HG02852 (cell line): ENCODE data around the gene FOXF1.

Source experiments
- ATAC-seq: cut with Tn5 transposase; IDR thresholded peaks from one replicate; pipeline ENCODE4 v1.9.1; 2021; ENCODE audit warnings: mild to moderate bottlenecking, moderate library complexity; ENCODE audit not compliant: unreplicated experiment

FOXF1 gene

DNA sequence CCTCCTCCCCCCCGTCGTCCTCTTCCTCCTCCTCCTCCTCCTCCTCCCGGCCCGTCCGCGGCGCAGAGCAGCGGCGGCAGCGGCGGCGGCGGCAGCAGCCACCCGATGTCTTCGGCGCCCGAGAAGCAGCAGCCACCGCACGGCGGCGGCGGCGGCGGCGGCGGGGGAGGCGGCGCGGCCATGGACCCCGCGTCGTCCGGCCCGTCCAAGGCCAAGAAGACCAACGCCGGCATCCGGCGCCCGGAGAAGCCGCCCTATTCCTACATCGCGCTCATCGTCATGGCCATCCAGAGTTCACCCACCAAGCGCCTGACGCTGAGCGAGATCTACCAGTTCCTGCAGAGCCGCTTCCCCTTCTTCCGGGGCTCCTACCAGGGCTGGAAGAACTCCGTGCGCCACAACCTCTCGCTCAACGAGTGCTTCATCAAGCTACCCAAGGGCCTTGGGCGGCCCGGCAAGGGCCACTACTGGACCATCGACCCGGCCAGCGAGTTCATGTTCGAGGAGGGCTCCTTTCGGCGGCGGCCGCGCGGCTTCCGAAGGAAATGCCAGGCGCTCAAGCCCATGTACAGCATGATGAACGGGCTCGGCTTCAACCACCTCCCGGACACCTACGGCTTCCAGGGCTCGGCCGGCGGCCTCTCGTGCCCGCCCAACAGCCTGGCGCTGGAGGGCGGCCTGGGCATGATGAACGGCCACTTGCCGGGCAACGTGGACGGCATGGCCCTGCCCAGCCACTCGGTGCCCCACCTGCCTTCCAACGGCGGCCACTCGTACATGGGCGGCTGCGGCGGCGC, at the start of gene FOXF1:
Gene FOXF1 (plus strand): TSS at position 63 of the 797 bp plus-strand sequence. CDS start 43 bp downstream, at position 106.
- ATAC-seq = no peak

DNA sequence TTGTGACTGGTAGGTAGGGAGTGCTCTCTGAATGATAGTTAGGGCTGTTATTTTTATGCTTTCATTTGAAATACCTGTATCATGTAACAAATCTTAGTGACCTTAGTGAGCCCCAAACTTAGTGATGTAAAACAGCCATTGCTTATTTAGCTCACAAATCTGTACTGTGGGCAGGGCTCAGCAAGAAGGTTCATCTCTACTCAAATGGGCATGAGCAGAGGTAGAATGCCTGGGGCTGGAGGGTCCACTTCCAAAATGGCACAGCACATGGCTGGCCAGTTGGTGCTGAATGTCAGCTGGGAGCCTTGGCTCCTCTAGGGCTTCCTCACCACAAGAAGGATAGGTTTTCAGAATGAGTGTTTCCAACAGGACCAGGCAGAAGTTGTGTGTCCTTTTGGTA, 49.3 kb upstream of the FOXF1 start:
- no peak for ATAC-seq

DNA sequence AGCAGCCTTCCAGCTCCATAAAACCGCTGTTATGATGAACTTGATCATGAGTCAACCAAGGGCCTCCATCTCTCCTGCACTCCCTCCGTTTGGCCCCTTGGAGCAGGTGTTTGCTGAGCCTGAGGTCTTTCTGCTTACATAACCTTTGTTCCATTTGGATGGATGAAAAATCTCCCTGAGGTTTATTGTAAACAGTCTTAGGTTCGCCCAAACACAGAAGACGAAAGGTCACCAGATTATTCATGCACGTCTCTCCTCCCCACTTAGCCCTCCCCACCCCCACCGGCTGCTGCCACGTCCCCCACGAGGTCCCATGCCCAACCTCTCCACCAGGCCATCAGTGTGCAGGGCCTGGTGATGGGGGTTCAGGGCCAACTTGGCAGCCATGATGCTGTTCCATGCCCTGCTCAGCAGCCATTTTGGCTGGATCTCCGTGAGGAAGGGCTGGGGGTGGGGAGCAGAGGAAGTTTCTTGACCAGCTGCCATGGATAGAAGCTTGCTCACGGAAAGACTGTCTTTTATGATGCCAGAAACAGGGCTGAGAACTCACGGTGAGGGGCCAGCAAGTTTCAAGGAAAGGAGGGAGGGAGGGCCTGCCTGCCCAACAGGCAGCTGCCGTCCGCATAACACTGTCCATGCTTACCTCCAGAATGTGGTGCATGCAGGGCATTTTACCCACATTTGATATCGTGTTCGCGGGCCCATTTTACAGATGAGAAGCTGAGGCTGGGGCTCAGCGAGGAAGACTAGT, 47.8 kb upstream of the FOXF1 start:
- ATAC-seq = no peak

DNA sequence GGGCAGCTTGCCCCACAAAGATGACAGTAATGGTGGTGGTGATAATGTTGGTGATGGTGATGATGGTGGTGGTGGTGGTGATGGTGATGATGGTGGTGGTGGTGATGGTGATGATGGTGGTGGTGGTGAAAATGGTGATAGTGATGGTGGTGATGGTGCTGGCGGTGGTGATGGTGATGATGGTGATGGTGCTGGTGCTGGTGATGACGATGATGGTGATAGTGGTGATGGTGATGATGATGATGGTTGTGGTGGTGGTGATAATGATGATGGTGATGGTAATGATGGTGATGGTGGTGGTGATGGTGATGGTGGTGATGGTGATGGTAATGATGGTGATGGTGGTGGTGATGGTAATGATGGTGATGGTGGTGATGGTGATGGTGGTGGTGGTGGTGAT, 46.3 kb upstream of the FOXF1 start:
- ATAC-seq = no peak

- no peak for ATAC-seq
Observed at GRCh38 chr16:86465434-86465833, 44.9 kb upstream of the FOXF1 start.

GRCh38 chr16:86466696-86467406, 43.5 kb upstream of the FOXF1 start:
- no peak for ATAC-seq

DNA sequence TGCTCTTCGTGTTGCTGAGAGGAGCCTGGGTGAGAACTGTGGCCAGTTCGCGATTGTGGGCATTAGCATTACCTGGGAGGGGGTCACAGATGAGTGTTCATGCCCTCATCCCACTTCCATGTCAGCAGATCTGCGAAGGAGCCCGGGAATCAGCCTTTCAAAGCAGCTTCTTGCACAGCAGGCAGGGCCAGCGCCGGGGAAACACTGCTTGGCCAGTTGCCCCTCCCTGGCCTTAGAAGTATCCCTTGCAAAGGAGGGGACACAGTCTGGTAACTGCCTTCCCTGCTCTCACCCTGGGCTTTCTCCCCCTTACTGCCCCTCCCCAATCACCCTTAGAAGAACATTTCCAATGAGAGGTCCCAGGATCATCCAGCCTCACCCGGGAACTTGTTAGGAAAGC, 42.8 kb upstream of the FOXF1 start:
- no peak for ATAC-seq

- no peak for ATAC-seq
Observed at GRCh38 chr16:86470964-86471363, 39.4 kb upstream of the FOXF1 start.

- ATAC-seq = no peak
Observed at GRCh38 chr16:86471896-86472295, 38.4 kb upstream of the FOXF1 start.

- no peak for ATAC-seq
Observed at GRCh38 chr16:86472366-86472765, 38.0 kb upstream of the FOXF1 start.

DNA sequence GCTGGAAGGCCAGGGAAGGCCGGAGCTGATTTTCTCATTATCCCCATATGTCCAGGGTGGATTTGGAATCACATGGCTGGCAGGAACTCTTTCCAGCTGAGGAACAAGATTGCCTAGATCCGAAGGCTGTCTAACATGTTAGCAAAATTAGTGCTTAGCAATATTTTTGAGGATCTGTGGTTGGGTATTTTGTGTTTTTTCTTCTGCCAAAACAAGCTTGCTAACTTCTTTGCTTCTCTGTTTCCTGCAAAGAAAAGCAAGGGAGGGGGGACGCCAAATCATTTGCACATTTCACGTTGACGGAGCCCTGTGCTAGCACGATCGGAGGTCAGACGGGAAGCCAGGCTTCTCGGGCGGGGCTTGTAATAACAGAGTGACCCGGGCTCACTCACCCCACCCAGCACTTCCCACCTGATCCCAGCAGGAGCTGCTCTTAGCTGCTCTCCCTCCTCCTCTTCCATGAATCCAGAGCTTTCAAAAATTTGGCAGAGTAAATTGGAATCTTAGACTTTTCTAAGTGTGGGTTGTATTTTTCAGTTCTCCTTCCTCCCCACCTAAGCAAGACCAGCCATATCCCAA, 33.3 kb upstream of the FOXF1 start:
- no peak for ATAC-seq

DNA sequence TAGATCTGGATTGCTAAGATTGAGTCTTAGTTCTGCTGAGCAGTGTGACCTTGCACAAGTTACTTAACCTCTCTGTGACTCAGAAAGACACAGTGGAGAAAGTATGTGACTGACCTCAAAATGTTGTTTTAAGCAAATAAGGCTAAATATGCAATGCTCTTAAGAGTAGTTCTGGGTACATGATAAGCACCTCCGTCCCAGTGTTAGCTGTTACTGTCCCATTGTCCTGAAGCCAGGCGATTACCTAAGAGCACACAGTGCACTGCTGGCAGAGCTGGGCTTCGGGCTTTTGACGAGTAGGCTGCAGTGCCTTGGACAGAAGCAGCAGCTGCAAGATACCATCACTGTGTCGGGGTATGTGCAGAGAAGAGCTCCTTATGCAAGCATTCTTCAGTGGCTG, 32.7 kb upstream of the FOXF1 start:
- ATAC-seq = no peak

GRCh38 chr16:86478779-86479178, 31.5 kb upstream of the FOXF1 start:
- ATAC-seq = no peak

DNA sequence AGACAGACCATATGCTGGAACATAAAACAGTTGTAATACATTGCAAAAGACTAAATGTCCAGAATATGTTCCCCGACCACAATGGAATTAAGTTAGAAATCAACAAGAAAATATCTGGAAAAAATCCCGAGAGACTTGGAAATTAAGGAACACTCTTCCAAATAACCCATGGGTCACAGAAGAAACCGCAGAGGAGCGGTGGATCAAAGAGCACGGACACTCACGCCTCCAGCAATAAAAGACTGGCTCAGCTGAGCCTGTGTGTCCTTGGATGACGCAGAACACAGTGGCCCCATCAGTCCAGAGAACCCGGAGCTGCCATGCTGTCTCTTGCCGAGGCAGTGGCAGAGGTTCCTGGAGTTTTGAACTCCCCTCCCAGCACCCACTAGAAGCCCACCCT, 30.9 kb upstream of the FOXF1 start:
- ATAC-seq = no peak

DNA sequence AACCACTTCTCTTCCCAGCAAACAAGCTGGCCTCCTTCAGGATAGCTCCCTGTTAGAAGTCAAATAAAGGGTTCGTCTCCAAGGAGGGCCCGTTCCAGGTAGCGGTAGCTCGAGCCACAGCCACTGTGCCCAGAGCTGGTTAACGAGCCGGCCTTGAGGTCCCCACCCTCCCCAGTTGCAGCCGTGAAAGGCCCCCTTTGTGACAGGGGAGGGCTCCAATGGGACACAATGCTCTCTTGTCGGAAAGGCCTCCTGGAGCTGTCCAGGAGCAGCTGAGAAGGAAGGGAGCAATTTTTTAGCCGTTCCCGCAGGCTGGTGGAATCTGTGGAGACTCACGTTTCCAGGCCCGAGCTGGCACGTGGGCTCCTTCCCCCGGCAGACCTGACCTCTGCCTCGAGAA, 29.9 kb upstream of the FOXF1 start:
- ATAC-seq = no peak

DNA sequence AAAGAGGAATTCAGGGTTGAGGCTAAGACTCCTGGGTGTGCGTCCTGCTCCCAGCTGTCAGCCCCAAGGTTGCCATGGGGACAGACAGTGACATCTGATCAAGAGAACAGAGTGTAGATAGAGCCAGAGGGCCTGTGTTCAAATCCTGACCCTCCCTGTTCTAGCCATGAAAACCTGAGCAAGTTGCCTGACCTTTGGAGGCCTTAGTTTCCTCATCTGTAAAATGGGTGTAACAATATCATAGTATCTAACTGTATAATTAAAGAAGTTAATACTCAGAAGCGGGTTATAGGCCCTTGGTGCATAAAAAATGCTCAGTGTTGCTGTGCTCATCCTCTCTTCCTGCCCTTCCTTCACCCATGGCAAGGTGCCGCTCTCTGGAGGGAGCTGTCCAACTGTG, 28.7 kb upstream of the FOXF1 start:
- no peak for ATAC-seq

- no peak for ATAC-seq
Observed at GRCh38 chr16:86484240-86484639, 26.1 kb upstream of the FOXF1 start.

DNA sequence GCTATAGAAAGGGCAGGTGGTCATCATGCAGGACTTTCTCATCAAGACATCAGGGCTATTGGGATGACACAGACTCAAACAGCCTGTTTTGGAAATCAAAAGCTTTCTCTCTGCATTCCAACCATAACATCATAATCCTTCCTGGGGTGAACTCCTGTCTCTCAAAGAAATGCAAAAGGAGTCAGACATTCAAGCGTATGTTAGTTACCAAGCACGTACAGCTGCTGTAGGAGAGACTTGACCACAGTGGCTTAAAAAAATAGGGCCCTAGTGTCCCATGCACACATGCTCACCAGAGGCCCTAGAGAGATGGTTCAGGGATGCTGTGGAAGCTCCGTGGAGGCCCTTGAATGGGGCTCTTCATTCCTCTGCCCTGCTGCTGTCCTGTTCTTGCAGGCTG, 24.6 kb upstream of the FOXF1 start:
- no peak for ATAC-seq

- no peak for ATAC-seq
Observed at GRCh38 chr16:86490859-86491639, 19.3 kb upstream of the FOXF1 start.

GRCh38 chr16:86491640-86492023, 18.7 kb upstream of the FOXF1 start:
- ATAC-seq = no peak
